OCI-LY1 (cell line): ENCODE measurements around the gene FOXQ1.
A peak's percentile ranks its signal among the peaks of the same experiment; 100 is the strongest.

ENCODE experiments used
- H2AFZ ChIP-seq: fragments of 200-600 bp; sonication (generic), shearing (Covaris generic); 2 replicates; pipeline ENCODE4 v1.6.0; 2014; ENCODE audit warnings: antibody characterized with exemption, mild to moderate bottlenecking, low read length
- H3F3A ChIP-seq: fragments of 200-600 bp; sonication (generic), shearing (Covaris generic); 2 replicates; pipeline ENCODE4 v1.6.0; 2014; ENCODE audit warnings: mild to moderate bottlenecking, antibody characterized with exemption, low read length, moderate library complexity; ENCODE audit not compliant: insufficient read depth
- H3K27ac ChIP-seq: fragments of 200-600 bp; sonication (generic); 2 replicates; pipeline ENCODE4 v1.5.1; 2014; ENCODE audit warnings: low read length, mixed run types, mild to moderate bottlenecking, low read depth; ENCODE audit not compliant: poor library complexity, severe bottlenecking
- H3K27me3 ChIP-seq: fragments of 200-600 bp; sonication (generic); 2 replicates; pipeline ENCODE4 v1.6.0; 2014; ENCODE audit warnings: antibody characterized with exemption, mild to moderate bottlenecking, low read length, moderate library complexity; ENCODE audit not compliant: insufficient read depth
- H3K36me3 ChIP-seq: fragments of 200-600 bp; sonication (generic); 2 replicates; pipeline ENCODE4 v1.6.1; 2014; ENCODE audit warnings: mild to moderate bottlenecking, antibody characterized with exemption, low read length, moderate library complexity, mixed read lengths; ENCODE audit not compliant: insufficient read depth
- H3K4me1 ChIP-seq: fragments of 200-600 bp; sonication (generic); 2 replicates; pipeline ENCODE4 v1.5.1; 2014; ENCODE audit warnings: mild to moderate bottlenecking, low read length, moderate library complexity; ENCODE audit not compliant: insufficient read depth, severe bottlenecking
- H3K4me2 ChIP-seq: fragments of 200-600 bp; sonication (generic), shearing (Covaris generic); 2 replicates; pipeline ENCODE4 v1.6.1; 2014; ENCODE audit warnings: low read length
- H3K4me3 ChIP-seq: fragments of 200-600 bp; sonication (generic); 2 replicates; pipeline ENCODE4 v1.5.1; 2014; ENCODE audit warnings: low read length, low read depth, mild to moderate bottlenecking, mixed read lengths; ENCODE audit not compliant: poor library complexity, severe bottlenecking
- H3K79me2 ChIP-seq: fragments of 200-600 bp; shearing (Covaris generic); 2 replicates; pipeline ENCODE4 v1.6.1; 2016; ENCODE audit warnings: mixed run types, low read length, mixed read lengths; ENCODE audit not compliant: insufficient read depth
- H3K9ac ChIP-seq: fragments of 200-600 bp; sonication (generic), shearing (Covaris generic); 2 replicates; pipeline ENCODE4 v1.6.1; 2014; ENCODE audit warnings: mild to moderate bottlenecking, low read length, mixed read lengths
- H3K9me2 ChIP-seq: fragments of 200-600 bp; sonication (generic), shearing (Covaris generic); 2 replicates; pipeline ENCODE4 v1.6.1; 2014; ENCODE audit warnings: low read depth, mild to moderate bottlenecking, low read length, mixed read lengths
- H3K9me3 ChIP-seq: fragments of 200-600 bp; shearing (Covaris generic); 2 replicates; pipeline ENCODE4 v1.6.1; 2014; ENCODE audit warnings: low read length, mixed read lengths
- H4K20me1 ChIP-seq: fragments of 200-600 bp; sonication (generic), shearing (Covaris generic); 2 replicates; pipeline ENCODE4 v1.6.0; 2016; ENCODE audit warnings: mild to moderate bottlenecking, low read length; ENCODE audit not compliant: insufficient read depth
- EZH2 ChIP-seq: fragments of 200-600 bp; sonication (generic), shearing (Covaris generic); IDR thresholded peaks from 2 replicates; pipeline ENCODE4 v1.8.0; 2017; ENCODE audit warnings: borderline replicate concordance, mixed run types, mild to moderate bottlenecking, antibody characterized with exemption, low read length, moderate library complexity, mixed read lengths
- TF ChIP-seq, protein P1 (sequence below): fragments of 200-600 bp; sonication (generic), shearing (Covaris generic); IDR thresholded peaks from 2 replicates; pipeline ENCODE4 v1.5.1; 2017; ENCODE audit warnings: mild to moderate bottlenecking, antibody characterized with exemption, low read length, moderate library complexity, mixed read lengths

Gene FOXQ1

DNA sequence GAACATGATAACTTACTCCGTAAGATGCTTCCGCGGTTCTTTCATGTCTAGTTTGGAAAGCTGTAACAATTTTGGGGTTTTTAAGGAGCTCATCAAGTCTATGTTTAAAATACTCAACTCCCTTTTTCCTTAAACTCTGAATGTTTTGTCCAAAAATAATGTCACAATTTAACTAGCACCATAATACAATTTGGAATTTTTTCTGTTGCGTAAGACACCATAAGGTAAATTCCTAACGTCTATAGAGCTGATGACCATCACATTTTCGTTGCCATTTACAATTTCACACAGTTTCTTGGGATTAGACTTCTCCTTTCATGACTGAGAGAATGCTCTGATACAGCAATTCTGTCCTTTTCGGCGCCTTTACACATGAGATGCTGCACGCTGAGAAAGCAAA lies 50.7 kb downstream of the FOXQ1 start:
- H3K9ac ChIP-seq = no peak overlapping the region
- H2AFZ ChIP-seq = no peak overlapping the region
- no peaks in the 10 kb centered on the region for H4K20me1 ChIP-seq
- no peak overlapping the region for H3K4me3 ChIP-seq
- TF ChIP-seq EZH2 = no peak
- TF ChIP-seq, protein P1, sequence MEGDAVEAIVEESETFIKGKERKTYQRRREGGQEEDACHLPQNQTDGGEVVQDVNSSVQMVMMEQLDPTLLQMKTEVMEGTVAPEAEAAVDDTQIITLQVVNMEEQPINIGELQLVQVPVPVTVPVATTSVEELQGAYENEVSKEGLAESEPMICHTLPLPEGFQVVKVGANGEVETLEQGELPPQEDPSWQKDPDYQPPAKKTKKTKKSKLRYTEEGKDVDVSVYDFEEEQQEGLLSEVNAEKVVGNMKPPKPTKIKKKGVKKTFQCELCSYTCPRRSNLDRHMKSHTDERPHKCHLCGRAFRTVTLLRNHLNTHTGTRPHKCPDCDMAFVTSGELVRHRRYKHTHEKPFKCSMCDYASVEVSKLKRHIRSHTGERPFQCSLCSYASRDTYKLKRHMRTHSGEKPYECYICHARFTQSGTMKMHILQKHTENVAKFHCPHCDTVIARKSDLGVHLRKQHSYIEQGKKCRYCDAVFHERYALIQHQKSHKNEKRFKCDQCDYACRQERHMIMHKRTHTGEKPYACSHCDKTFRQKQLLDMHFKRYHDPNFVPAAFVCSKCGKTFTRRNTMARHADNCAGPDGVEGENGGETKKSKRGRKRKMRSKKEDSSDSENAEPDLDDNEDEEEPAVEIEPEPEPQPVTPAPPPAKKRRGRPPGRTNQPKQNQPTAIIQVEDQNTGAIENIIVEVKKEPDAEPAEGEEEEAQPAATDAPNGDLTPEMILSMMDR = no peak
- H3K79me2 ChIP-seq = no peaks in the 10 kb centered on the region
- H3K9me2 ChIP-seq = no peaks in the 10 kb centered on the region
- H3K4me1 ChIP-seq = no peaks in the 10 kb centered on the region
- H3K4me2 ChIP-seq = no peak overlapping the region
- no peak overlapping the region for H3K27ac ChIP-seq
- H3K36me3 ChIP-seq = no peaks in the 10 kb centered on the region
- no peaks in the 10 kb centered on the region for H3K27me3 ChIP-seq
- H3K9me3 ChIP-seq = no peaks in the 10 kb centered on the region
- no peaks in the 10 kb centered on the region for H3F3A ChIP-seq

DNA sequence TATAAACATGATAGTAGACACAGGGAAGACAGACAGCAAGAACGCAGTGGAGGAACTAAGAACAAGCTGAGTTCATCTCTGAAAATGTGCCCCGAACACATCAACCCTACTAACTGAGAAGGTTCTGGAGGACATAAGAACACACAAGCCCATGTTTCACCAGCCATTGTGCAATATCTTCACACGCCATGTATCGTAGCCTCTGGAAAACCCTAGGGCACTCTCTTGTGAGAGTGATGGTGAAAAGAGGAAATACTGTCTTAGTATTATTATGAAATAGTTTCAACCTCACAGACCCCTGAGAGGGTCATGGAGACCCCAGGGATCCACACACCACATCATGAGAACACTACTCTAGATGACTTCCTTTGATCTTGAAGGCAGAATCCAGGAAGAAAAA lies 51.4 kb downstream of the FOXQ1 start:
- H3K36me3 ChIP-seq = no peaks in the 10 kb centered on the region
- no peak overlapping the region for H3K9ac ChIP-seq
- no peak overlapping the region for H3K4me3 ChIP-seq
- no peak overlapping the region for H3K27ac ChIP-seq
- H3K4me2 ChIP-seq = no peak overlapping the region
- H3K4me1 ChIP-seq = no peaks in the 10 kb centered on the region
- no peaks in the 10 kb centered on the region for H3K9me3 ChIP-seq
- no peak overlapping the region for H2AFZ ChIP-seq
- no peaks in the 10 kb centered on the region for H4K20me1 ChIP-seq
- H3F3A ChIP-seq = no peaks in the 10 kb centered on the region
- H3K27me3 ChIP-seq = no peaks in the 10 kb centered on the region
- no peaks in the 10 kb centered on the region for H3K79me2 ChIP-seq
- H3K9me2 ChIP-seq = no peaks in the 10 kb centered on the region
- no peak for TF ChIP-seq EZH2
- TF ChIP-seq, protein P1 = no peak

DNA sequence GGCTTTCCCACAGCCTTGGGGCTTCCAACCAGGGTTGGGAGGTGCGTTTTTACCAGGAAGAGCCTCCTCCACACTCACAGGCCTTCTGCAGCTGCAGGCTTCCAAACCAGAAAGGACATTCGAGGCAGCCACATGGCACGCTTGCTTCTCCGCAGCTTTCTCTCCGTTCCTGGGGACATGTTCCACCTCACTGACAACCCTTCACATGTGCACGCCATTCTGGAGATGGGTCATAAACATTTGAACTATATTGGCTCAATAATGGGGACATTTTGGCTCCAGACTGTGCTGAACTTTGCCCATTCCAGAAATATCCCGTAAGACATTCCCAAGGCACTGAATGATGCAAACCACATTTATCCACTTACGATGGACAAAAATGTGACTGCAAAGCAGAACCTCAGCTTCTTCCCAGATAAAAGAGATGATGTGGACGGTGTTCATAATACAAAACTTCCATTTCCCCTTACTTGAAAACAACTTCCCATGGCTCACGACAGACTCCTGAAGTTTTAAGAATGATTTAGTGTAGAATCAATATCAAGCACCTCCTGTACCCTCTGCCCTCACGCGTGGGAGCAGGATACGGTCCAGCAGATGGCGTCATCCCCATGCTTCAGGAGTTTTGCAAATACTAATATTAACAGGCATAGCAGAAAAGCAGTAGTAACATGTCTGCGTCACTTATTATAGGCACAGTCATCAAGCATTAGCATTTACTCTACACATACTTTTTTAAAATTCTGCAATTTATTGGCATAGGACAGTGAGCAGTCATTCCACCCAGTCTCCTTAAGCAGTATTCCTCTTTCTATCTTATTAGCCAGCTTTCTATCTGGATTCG lies 52.1 kb downstream of the FOXQ1 start:
- Histone ChIP-seq H3K9ac (no peak overlapping the region), H3K79me2 (no peaks in the 10 kb centered on the region), H3K4me1 (no peaks in the 10 kb centered on the region), H4K20me1 (no peaks in the 10 kb centered on the region), H3F3A (no peaks in the 10 kb centered on the region), H3K36me3 (no peaks in the 10 kb centered on the region), H3K27me3 (no peaks in the 10 kb centered on the region), H3K9me2 (no peaks in the 10 kb centered on the region), H3K4me2 (no peak overlapping the region), H3K9me3 (no peaks in the 10 kb centered on the region), H2AFZ (no peak overlapping the region), H3K27ac (no peak overlapping the region), H3K4me3 (no peak overlapping the region)
- TF ChIP-seq, protein P1 = peak; percentile 36; the same call in 1 of the 2 replicates
- no peak for TF ChIP-seq EZH2
